H9 (cell line): Measurements from ENCODE around the gene SPP1. TPM values are rescaled to one million over a fixed set of nuclear protein-coding genes. Genes with fewer than 3 reads are reported as not detected.

ENCODE experiments used
- DNase-seq: peaks from one replicate; pipeline ENCODE4 v3.0.0-alpha.2; 2017
- H2AFZ ChIP-seq: one replicate; pipeline ENCODE4 v1.6.1; 2013; ENCODE audit warnings: mild to moderate bottlenecking, low read length, control low read depth, moderate library complexity
- H2AK5ac ChIP-seq: 2 replicates; pipeline ENCODE4 v1.6.1; 2013; ENCODE audit warnings: low read length, control low read depth, mixed read lengths; ENCODE audit not compliant: insufficient read length
- H2BK120ac ChIP-seq: one replicate; pipeline ENCODE4 v1.6.1; 2013; ENCODE audit warnings: low read depth, mild to moderate bottlenecking, low read length, control low read depth, inconsistent platforms; ENCODE audit not compliant: poor library complexity, severe bottlenecking
- H2BK12ac ChIP-seq: 2 replicates; pipeline ENCODE4 v1.6.1; 2013; ENCODE audit warnings: low read length, control low read depth, mixed read lengths, low read depth; ENCODE audit not compliant: insufficient read length
- H2BK15ac ChIP-seq: 2 replicates; pipeline ENCODE4 v1.6.1; 2013; ENCODE audit warnings: low read depth, low read length, control low read depth
- H2BK20ac ChIP-seq: one replicate; pipeline ENCODE4 v1.6.1; 2013; ENCODE audit warnings: low read depth, mild to moderate bottlenecking, low read length, control low read depth, inconsistent platforms; ENCODE audit not compliant: poor library complexity, severe bottlenecking
- H2BK5ac ChIP-seq: 2 replicates; pipeline ENCODE4 v1.6.1; 2013; ENCODE audit warnings: low read length, control low read depth, mixed read lengths; ENCODE audit not compliant: insufficient read length
- H3K14ac ChIP-seq: 2 replicates; pipeline ENCODE4 v1.6.1; 2013; ENCODE audit warnings: low read length, control low read depth; ENCODE audit not compliant: insufficient read depth
- H3K18ac ChIP-seq: 2 replicates; pipeline ENCODE4 v1.6.1; 2013; ENCODE audit warnings: low read depth, mild to moderate bottlenecking, mixed read lengths, low read length, control low read depth; ENCODE audit not compliant: insufficient read length
- H3K23ac ChIP-seq: 2 replicates; pipeline ENCODE4 v1.6.1; 2013; ENCODE audit warnings: low read length, control low read depth, mixed read lengths, low read depth; ENCODE audit not compliant: insufficient read length
- H3K23me2 ChIP-seq: 2 replicates; pipeline ENCODE4 v1.6.1; 2013; ENCODE audit warnings: low read depth, mild to moderate bottlenecking, mixed read lengths, low read length, control low read depth; ENCODE audit not compliant: insufficient read length, poor library complexity, severe bottlenecking
- H3K27ac ChIP-seq: 2 replicates; pipeline ENCODE4 v1.5.1; 2013; ENCODE audit warnings: low read length, control low read depth, mixed read lengths, low read depth; ENCODE audit not compliant: insufficient read length
- H3K27me3 ChIP-seq: 2 replicates; pipeline ENCODE4 v1.6.1; 2013; ENCODE audit warnings: low read length, control low read depth, inconsistent platforms; ENCODE audit not compliant: insufficient read depth
- H3K4ac ChIP-seq: 2 replicates; pipeline ENCODE4 v1.6.1; 2013; ENCODE audit warnings: low read depth, mild to moderate bottlenecking, control low read depth, inconsistent platforms, low read length, moderate library complexity
- H3K4me1 ChIP-seq: 2 replicates; pipeline ENCODE4 v1.6.1; 2013; ENCODE audit warnings: low read length, control low read depth, inconsistent platforms; ENCODE audit not compliant: insufficient read depth
- H3K4me2 ChIP-seq: 2 replicates; pipeline ENCODE4 v1.6.1; 2013; ENCODE audit warnings: low read length, control low read depth, mixed read lengths; ENCODE audit not compliant: insufficient read length, insufficient read depth
- H3K56ac ChIP-seq: 2 replicates; pipeline ENCODE4 v1.6.1; 2013; ENCODE audit warnings: low read depth, mild to moderate bottlenecking, mixed read lengths, low read length, control low read depth; ENCODE audit not compliant: insufficient read length
- H3K79me1 ChIP-seq: 2 replicates; pipeline ENCODE4 v1.6.1; 2013; ENCODE audit warnings: low read depth, mild to moderate bottlenecking, moderate library complexity, low read length, control low read depth, inconsistent platforms; ENCODE audit not compliant: insufficient read depth, poor library complexity, severe bottlenecking
- H3K79me2 ChIP-seq: 2 replicates; pipeline ENCODE4 v1.6.1; 2013; ENCODE audit warnings: low read length, control low read depth, inconsistent platforms; ENCODE audit not compliant: insufficient read depth
- H3K9ac ChIP-seq: 2 replicates; pipeline ENCODE4 v1.6.1; 2013; ENCODE audit warnings: low read length, control low read depth, mixed read lengths; ENCODE audit not compliant: insufficient read length; ENCODE audit errors: extremely low read depth
- H3K9me3 ChIP-seq: one replicate; pipeline ENCODE4 v1.6.1; 2013; ENCODE audit warnings: low read depth, low read length, inconsistent platforms; ENCODE audit not compliant: control insufficient read depth
- H3T11ph ChIP-seq: one replicate; pipeline ENCODE4 v1.6.1; 2013; ENCODE audit warnings: mild to moderate bottlenecking, low read length, control low read depth, inconsistent platforms
- H4K20me1 ChIP-seq: one replicate; pipeline ENCODE4 v1.6.1; 2013; ENCODE audit not compliant: control insufficient read depth, insufficient read length, insufficient read depth
- H4K5ac ChIP-seq: 2 replicates; pipeline ENCODE4 v1.6.1; 2013; ENCODE audit warnings: low read depth, mild to moderate bottlenecking, mixed read lengths, low read length, control low read depth; ENCODE audit not compliant: insufficient read length
- H4K8ac ChIP-seq: replicated peaks from 2 replicates; pipeline ENCODE4 v1.6.1; 2013; ENCODE audit warnings: low read length, control low read depth, mixed read lengths, low read depth; ENCODE audit not compliant: insufficient read length
- H4K91ac ChIP-seq: 2 replicates; pipeline ENCODE4 v1.6.1; 2013; ENCODE audit warnings: low read depth, mild to moderate bottlenecking, moderate library complexity, mixed read lengths, low read length, control low read depth; ENCODE audit not compliant: insufficient read length
- H3K27ac Mint-ChIP-seq, 3 experiments: 2 replicates in 2 of 3; 3 replicates in 1 of 3; pipeline ENCODE4 v1.8.0; 2020 to 2021; ENCODE audit warnings: mixed read lengths in 3 of 3, mild to moderate bottlenecking in 1 of 3, moderate library complexity in 1 of 3
- H3K27me3 Mint-ChIP-seq: 2 replicates; pipeline ENCODE4 v1.8.0; 2021; ENCODE audit warnings: low read depth, mild to moderate bottlenecking, moderate library complexity, mixed read lengths
- H3K36me3 Mint-ChIP-seq, 3 experiments: 2 replicates in 2 of 3; 3 replicates in 1 of 3; pipeline ENCODE4 v1.8.0; 2020 to 2021; ENCODE audit warnings: low read depth in 3 of 3, mixed read lengths in 3 of 3; ENCODE audit not compliant: insufficient read depth in 1 of 3
- H3K4me1 Mint-ChIP-seq, 2 experiments: 2 replicates each; pipeline ENCODE4 v1.8.0; 2020; ENCODE audit warnings: mixed read lengths in 2 of 2
- H3K4me3 Mint-ChIP-seq, 2 experiments: 2 replicates in 1 of 2; 3 replicates in 1 of 2; pipeline ENCODE4 v1.8.0; 2020 to 2021; ENCODE audit warnings: mild to moderate bottlenecking in 2 of 2, mixed read lengths in 2 of 2, moderate library complexity in 1 of 2
- H3K9me3 Mint-ChIP-seq, 2 experiments: 2 replicates in 1 of 2; 3 replicates in 1 of 2; pipeline ENCODE4 v1.8.0; 2020; ENCODE audit warnings: mild to moderate bottlenecking in 2 of 2, mixed read lengths in 2 of 2, moderate library complexity in 1 of 2
- CTCF ChIP-seq: fragments of 200-600 bp; sonication (generic); conservative IDR thresholded peaks from 3 replicates; pipeline ENCODE4 v1.8.0; 2021; ENCODE audit warnings: antibody characterized with exemption, mild to moderate bottlenecking
- WGBS: extraction: QIAGEN DNeasy Blood & Tissue Kit; methylation state at CpG from one replicate; pipeline ENCODE4 v1.1.7; 2013; ENCODE audit warnings: missing lambda C conversion rate, low lambda C conversion rate, mixed read lengths; ENCODE audit not compliant: insufficient read length; ENCODE audit errors: extremely low coverage; 5-methylcytosine and 5-hydroxymethylcytosine counted together
- total RNA-seq: library from RNA; stranded (reverse); gene quantifications from 2 replicates; pipeline ENCODE4 v1.2.1, GENCODE V29; 2021

SPP1 gene
- total RNA-seq, 1 experiment from 2014 or later = 13.2 TPM

GRCh38 chr4:87949961-87950360 is 25.6 kb upstream of the SPP1 start:
- Histone ChIP-seq H2BK120ac (no peak overlapping the region), H3K56ac (no peak overlapping the region), H3K27ac (no peak overlapping the region), H4K5ac (no peak overlapping the region), H3K4me1 (peaks cover 7% of the 10 kb centered on the region; the same call in 1 of the 2 replicates), H3K9ac (no peak overlapping the region), H4K8ac (no peak overlapping the region), H4K20me1 (no peaks in the 10 kb centered on the region), H3K4ac (no peak overlapping the region), H3K79me2 (no peaks in the 10 kb centered on the region), H3K27me3 (no peaks in the 10 kb centered on the region), H3K79me1 (no peaks in the 10 kb centered on the region), H3K23me2 (no peaks in the 10 kb centered on the region), H2BK5ac (no peak overlapping the region), H3K9me3 (no peaks in the 10 kb centered on the region), H2BK12ac (no peak overlapping the region), H2BK15ac (no peak overlapping the region), H3K18ac (peak overlapping the region; percentile 50), H2AFZ (no peak overlapping the region), H2BK20ac (no peak overlapping the region), H3K14ac (no peak overlapping the region), H2AK5ac (no peak overlapping the region), H3K23ac (no peak overlapping the region), H4K91ac (no peak overlapping the region), H3K4me2 (no peak overlapping the region), H3T11ph (no peak overlapping the region)
- Mint-ChIP-seq H3K27me3 (peaks cover 2% of the 10 kb centered on the region; the same call in 1 of the 2 replicates), H3K4me3 (no peak overlapping the region), H3K27ac (peak overlapping the region in 1 of 3 experiments; percentile 12; a peak in 2 of 7 replicates), H3K9me3 (no peaks in the 10 kb centered on the region), H3K36me3 (no peaks in the 10 kb centered on the region; a peak in 1 of 7 replicates), H3K4me1 (peaks cover 24 to 26% of the 10 kb centered on the region in 2 experiments)
- WGBS = no CpG with 5 or more reads among the region's 1 CpG
- TF ChIP-seq CTCF = no peak
- no peak for DNase-seq
